ENCODE data around the gene BAZ2B. TPM values are rescaled to one million over a fixed set of nuclear protein-coding genes. Genes with fewer than 3 reads are reported as not detected.

The BAZ2B gene
- total RNA-seq, 1 experiment from 2014 or later, result 25.1 TPM

DNA sequence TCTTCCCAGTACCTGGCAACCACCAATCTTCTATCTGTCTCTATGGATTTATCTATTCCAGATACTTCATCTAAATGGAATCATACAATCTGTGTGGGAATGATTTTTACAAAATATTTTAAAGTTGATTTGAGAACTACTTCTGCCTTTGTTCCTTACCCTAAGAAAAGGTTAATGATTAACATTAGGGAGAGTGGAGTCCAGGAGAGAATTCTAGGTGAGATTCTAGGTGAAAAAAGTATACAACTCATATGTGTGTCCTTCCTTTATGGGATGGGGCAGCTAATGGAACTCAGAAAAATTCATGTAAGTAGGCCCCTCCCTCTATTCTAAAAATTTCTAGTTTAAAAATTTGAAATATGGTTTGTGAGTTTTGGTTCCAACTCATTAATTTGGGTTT is 293.9 kb downstream of the BAZ2B start:
- no peak for DNase-seq (ENCODE audit: low read depth)

DNA sequence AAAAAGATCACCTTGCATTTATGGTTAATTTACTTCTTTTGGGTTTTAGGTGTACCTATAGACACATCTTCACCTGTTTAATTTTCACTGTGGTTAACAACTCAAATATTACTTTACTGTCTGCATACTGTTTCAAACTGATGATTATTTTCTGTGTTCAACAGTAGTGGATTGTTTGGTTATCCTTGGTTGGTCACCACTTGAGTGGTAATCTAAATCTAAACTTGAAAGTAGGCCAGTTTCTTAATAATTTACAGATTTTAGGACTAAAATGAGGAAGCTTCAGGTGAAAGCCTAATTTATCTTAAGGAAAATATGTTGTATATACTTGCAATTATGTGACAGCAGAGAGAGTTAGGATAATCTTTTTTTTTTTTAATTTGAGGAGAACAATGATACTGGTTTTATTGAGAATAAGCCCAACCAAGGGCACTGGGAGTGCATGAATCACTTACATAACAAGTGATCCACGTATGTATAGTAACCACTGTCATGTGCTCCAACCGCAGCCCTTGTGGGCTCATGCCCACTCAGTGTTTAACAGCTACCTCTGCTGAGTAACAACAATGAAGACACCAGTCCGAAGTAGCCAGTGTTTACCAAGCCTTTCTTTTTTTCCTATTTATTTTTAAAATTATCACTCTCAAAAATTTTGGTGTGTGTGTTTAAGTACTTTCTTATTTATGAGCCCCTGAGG is 298.8 kb downstream of the BAZ2B start:
- peak; percentile 52 for DNase-seq (ENCODE audit: low read depth)

DNA sequence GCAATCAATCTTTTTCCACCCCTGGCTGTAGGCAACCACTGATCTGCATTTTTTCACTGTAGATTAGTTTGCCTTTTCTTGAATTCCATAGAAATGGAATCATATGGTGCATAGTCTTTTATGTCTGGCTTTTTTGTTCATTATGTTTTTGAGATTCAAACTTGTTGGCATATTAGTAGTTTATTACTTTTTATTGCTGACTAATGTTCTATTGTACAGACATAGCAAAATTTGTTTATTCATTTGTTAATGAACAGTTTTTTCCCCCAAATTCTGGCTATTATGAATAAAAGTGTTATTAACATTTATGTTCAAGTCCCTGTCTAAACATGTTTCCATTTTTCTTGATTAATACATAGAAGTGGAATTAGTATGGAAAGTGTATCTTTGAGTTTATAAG is 308.4 kb downstream of the BAZ2B start:
- DNase-seq (ENCODE audit: low read depth), result no peak

DNA sequence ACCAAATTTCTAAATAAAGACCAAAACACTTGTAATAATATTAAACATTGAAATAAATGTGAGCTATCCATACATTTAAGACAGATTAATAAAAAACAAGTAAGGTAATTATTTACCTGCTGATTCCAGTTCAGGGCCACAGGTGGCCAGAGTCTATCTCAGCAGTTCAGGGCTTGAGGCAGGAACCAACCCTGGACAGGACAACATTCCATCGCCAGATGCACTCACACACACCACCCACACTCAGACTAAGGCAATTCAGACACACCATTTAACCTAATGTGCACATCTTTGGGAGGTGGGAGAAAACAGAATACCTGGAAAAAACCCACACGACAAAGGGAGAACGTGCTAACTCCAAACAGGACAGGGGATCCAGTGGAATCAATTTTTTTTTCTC is 315.8 kb downstream of the BAZ2B start:
- no peak for DNase-seq (ENCODE audit: low read depth)

DNA sequence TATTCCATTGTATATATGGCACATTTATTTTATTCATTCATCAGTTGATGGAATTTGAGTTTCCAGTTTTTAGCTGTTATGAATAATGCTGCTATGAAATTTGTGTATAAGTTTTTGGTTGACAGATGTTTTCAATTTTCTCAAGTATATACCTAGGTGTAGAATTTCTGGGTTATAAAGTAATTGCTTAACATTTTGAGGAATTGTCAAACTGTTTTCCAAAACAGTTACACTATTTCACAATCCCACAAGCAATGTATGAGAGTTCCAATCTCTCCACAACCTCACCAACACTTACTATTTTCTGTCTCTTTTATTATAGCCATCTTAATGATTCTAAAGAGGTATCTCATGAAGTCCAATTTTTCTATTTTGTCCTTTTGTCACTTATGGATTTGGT is 317.4 kb downstream of the BAZ2B start:
- no peak for DNase-seq (ENCODE audit: low read depth)

DNA sequence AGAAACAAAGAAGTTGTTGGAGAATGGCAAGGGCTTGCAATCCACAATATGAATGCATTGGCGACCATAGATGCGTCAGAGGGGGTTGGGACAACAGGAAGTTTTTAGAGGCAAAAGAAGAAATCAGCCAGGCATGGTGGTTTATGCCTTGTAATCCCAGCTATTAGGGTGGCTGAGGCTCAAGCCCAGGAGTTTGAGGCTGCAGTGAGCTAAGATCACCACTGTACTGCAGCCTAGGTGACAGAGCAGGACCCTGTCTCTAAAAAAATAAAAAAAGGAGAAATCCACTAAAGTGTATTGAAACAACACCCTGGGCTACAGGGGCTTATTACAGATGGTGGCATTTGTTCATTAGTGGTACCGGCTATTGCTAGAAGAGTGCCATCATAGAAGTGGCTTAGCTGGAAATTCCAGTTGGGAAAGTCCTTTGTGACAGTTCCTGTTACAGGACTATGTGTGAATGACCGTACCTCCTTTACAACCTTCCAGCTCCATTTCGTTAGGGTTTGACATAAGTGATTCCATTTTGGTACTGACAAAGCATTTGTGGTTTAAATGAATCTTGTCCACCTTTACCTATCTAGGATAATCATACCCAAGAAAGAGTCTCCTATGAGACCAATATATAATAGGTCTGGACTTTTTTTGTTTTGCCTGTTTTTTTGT is 319.2 kb downstream of the BAZ2B start:
- no peak for DNase-seq (ENCODE audit: low read depth)

DNA sequence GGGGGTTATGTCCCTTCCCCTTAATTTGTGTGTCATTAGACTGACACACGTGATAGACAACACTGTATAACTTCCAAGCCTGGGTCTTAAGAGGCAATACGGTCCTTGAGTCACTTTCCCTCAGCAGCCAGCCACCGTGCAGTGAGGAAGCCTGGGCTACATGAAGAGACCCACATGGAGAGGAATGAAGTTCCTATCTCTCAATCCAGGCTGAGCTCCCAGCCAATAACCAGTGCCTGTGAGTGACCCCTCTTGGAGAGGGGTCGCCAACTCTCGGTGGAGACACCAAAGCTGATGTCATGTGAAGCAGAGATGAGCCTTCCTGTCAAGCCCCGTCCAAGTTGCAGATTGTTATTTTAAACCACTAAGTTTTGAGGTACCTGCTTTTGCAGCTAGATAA is 324.2 kb downstream of the BAZ2B start:
- DNase-seq (ENCODE audit: low read depth), result no peak

DNA sequence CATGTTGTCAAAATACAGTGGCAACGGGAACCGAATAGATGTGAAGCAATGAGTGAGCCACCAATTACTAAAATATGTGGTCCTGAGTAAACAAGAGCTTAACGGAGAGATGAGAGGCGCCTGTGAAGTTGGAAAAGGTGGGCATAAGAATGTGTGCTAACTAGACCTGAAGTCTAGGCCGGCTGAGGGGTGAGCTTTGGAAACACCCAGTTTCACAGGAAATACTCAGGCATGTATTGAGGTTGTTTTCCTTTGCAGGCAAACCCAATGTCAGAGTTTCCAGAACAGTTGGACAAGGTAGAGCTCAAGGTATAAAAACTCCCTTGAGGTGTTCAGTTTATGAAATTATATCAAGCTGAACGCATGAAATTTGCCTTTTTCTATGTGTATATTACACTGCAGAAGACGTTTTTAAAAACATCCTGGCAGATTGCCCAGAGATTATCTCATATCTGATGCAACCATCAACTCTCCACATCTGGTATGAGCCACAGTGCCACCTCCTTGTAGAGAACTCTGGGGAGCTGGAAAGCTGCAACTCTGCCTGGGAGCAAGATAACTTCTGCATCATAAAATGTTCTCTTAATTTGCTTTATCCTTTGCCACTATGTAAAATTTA is 325.9 kb downstream of the BAZ2B start:
- DNase-seq (ENCODE audit: low read depth), result peak; percentile 83

DNA sequence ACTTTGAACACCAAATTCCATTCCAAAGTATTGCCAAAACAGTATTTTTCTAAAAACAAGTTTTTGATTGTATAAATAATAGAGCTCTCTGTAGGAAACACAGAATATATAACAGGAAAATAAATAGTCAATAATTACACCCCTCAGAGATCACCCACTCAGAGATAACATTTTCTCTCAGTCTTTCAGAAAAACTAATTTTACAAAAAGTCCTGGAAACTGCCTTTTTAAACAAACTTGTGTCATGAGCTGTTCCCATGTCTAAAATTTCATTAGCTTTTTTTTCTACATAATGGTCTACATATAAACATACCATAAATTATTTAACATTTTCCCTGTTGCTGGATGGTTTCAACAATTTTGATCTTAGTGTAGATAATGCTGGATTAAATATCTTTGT is 328.6 kb downstream of the BAZ2B start:
- DNase-seq (ENCODE audit: low read depth), result no peak

DNA sequence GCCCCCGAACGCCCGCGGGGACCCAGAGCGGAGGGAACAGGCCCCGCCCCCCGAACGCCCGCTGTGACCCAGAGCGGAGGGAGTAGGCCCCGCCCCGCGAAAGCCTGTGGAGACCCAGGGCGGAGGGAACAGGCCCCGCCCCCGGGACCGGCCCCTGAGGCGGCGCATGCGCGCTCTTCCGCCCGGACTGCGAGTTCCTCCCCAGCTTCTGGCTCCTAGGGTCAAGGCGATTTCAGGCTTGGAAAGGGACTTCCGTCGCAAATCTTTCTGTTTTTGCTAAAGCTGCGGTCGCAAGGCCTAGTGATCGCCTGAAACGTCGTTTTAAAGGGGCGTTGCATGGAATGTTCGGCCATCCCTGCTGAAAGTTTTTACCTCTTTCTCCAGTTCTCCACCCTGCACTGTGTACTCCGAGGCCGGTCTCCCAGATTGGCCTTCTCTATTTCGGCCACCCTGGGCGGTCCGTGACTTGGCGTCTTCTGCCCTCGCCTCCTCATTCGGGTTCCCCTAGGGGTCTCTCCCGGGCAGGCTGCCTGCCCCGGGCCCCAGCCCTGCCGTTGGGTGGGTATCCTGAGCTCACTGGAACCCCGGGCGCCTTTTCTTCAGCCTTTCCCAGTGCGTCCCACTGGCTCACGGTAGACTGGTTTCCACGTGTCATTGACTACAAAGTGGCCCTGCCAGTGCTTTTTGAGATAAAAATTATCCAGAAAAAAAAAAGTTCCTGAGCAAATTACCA is 329.5 kb downstream of the BAZ2B start:
- DNase-seq (ENCODE audit: low read depth), result peak; percentile 94

DNA sequence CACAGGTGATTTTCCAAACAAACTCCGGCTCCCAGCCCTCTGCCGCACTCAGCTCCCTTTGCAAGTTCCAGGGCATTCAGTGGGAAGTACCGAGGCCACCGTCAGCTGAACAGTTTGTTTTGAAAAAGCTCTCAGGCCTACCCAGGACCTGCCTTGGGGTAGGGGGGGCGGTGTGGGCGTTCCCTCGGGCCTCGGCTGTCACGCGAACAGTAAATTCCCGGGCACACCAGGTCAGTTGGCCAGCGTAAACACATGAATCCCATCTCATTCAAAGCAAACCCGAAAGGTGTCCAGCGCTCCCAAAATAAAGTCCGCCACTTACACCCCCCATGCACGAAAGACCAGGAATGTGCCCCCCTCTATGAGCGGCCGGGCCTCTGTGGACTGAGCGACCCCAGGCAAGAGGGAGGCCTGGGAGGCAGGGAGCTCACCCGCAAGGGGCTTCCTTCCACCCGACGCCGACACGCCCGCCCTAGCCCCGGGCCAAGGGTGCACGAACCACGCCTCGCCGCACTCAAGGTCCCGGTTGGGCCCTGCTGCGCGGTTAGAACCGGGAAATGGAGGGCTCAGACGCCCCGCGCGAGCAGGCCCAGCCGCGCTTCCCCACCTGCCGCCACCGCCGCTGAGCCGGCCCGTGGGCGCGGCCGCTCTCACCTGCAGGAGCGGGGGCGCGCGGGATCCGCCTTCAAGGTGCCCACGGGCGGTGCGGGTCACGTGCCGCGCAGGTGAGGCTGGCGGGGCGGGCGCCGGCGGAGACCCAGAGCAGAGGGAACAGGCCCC is 330.2 kb downstream of the BAZ2B start, which contains the start of gene WDSUB1:
WDSUB1 (minus strand) TSS at position 775 of the 780 bp plus-strand sequence. CDS start 3,634 bp downstream, outside the sequence.
- DNase-seq (ENCODE audit: low read depth), result peak; percentile 75

DNA sequence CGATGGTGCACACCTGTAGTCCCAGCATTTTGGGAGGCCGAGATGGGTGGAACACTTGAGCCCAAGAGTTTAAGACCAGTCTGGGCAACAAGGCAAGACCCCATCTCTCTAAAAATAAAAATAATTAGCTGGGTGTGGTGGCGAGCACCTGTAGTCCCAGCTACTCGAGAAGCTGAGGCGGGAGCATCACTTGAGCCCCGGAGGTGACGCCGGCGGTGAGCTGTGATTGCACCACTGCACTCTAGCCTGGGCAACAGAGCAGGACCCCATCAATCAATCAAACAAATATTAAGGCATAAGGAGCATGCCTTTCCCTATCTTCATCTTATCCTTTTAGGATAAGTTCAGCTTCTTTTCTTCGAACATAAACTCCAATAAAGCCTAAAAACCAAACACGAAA is 330.9 kb downstream of the BAZ2B start:
- no peak for DNase-seq (ENCODE audit: low read depth)

DNA sequence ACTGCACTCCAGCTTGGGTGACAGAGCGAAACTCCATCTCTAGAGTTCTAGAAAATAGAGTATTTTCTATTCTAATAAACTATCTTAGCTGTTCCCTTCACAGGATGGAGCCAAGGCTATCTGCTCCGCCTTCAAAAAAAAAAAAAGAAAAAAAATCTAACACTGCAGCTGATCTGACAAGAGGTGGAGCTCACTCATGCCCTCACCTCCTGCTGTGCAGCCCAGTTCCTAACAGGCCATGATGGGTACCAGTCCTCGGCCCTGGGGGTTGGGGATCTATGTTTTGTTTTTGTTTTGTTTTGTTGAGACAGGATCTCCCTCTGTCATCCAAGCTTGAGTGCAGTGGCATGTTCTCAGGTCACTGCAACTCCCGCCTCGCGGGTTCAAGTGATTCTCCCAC is 332.8 kb downstream of the BAZ2B start:
- no peak for DNase-seq (ENCODE audit: low read depth)

DNA sequence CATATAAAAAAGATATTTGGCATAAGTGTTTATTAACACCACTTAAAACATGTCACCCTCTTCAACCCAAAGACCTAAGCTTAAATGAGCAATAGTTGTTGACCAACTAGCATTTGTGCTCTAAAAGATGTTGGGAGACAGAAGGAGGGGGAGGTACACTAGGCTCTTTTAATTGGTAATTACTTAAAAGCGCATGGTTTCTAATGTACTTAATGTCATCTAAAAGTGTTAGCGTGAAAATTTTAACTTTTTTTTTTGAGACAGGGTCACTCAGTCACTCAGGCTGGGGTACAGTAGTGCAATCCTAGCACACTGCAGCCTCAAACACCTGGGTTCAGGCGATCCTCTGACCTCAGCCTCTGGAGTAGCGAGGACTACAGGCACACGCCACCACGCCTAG is 335.3 kb downstream of the BAZ2B start:
- no peak for DNase-seq (ENCODE audit: low read depth)

DNA sequence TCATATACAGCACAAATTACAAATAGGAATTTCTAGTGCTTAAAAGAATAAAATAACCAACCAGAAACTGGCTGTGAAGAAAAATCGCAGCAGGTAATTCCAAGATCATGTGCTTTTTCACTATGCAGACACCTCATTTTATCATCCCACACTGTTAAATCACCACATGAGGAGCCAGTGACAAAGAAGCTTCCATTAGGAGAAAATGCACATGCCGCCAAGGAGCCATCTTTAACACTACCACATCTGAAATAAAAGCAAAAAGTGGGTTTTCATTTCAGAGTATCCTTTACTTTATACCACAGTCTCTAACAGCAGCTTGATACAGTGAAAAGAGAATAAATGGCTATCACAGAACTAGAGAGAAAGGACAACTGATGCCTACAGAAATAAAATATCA is 336.6 kb downstream of the BAZ2B start:
- DNase-seq (ENCODE audit: low read depth), result no peak

DNA sequence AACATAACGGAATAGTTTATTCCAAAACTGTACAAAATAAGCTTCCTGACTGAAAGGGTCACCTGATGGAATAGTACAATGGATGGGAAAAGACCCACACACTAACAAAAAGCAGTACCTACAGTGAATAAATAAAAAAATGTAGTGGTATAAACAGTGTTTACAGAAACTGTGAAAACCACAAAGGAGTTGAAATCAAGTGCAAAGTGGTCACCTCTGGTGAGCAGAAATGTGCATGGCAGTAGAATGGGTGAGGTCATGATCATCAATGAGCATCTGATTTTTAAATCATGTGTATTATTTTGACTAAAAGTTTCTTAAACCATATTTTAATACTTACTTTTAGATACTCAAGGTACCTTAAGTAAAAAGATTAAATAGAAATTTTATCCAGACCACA is 341.2 kb downstream of the BAZ2B start:
- DNase-seq (ENCODE audit: low read depth), result no peak

DNA sequence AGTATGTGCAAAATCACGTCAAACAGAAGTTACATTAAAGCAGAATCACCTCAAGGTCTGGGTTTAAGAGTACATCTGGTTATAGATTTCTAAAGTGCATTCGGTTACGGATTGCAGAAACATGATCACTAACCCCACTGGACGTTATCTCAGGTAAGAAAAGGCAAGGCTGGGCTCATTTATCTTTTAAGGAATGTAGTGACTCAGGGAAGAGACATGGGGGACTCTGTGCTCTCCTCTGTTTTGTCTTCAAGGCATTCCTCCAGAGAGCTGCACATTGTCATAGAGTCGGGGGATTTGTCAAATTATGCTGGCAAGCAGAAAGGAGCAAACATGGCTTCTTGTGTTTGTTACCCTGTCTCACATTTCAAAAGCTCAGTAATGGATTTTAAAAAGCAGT is 344.2 kb downstream of the BAZ2B start:
- no peak for DNase-seq (ENCODE audit: low read depth)

DNA sequence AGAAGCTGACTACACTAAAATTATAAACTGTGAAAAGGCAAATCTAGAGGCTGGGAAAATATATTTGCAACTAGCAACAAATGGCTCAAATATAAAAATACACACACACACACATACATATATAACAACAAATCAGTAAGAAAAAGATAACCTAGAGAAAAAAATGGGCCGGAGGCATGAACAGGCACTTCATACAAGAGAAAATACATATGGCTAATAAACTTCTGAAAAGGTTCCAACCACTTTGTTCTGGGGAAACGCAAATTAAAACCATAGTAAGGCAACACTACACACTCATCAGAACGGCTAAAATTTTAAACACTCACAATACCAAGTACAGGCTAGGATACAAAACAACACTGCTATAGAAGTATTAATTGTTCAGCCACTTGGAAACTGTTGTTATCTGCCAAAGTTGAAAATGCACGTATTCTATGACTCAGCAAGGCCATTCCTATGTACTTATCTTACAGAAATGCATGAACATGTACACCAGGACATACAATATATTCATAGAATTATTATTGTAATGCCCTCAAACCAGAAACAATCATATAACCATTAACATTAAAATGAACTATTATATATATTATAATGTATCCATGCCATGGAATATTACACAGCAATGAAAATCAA is 345.5 kb downstream of the BAZ2B start:
- DNase-seq (ENCODE audit: low read depth), result no peak

Measured in RPMI7951 (cell line).